H1 (cell line): Measurements from ENCODE around the gene FBLIM1. TPM values are rescaled to one million over a fixed set of nuclear protein-coding genes. Genes with fewer than 3 reads are reported as not detected.

ENCODE experiments used
- CTCF ChIA-PET: fragments of 300-600 bp; sonication (Branson Sonifier 250); formaldehyde crosslinking; loops from one replicate; lab custom pipeline; 2021; ENCODE audit not compliant: partially characterized antibody; lab: Charles Lee
- POLR2A ChIA-PET: fragments of 300-600 bp; sonication (Branson Sonifier 250); formaldehyde crosslinking; loops from one replicate; lab custom pipeline; 2021; ENCODE audit warnings: inconsistent platforms; ENCODE audit not compliant: partially characterized antibody; lab: Charles Lee
- DNase-seq, 2 experiments: peaks; one replicate each; pipeline versions ENCODE4 v3.0.0 to v3.0.0-alpha.2; 2010 to 2022; ENCODE audit warnings: low spot score in 2 of 2, low read depth in 1 of 2, mixed read lengths in 1 of 2
- FAIRE-seq: peaks from 2 replicates; lab custom pipeline; 2011; peaks lifted over from hg19 to GRCh38; lab: Jason Lieb, UNC
- H2AFZ ChIP-seq: 2 replicates; pipeline ENCODE4 v1.8.1; 2012; ENCODE audit warnings: low read length, inconsistent platforms
- H2AK5ac ChIP-seq: 2 replicates; pipeline ENCODE4 v1.6.1; 2013; ENCODE audit warnings: low read depth, low read length
- H2BK120ac ChIP-seq: replicated peaks from 2 replicates; pipeline ENCODE3; 2013; ENCODE audit warnings: low read depth, low read length, inconsistent platforms
- H2BK12ac ChIP-seq: 2 replicates; pipeline ENCODE4 v1.6.1; 2013; ENCODE audit warnings: low read depth, low read length
- H2BK15ac ChIP-seq: 2 replicates; pipeline ENCODE4 v1.6.1; 2013; ENCODE audit warnings: low read length
- H2BK20ac ChIP-seq: 2 replicates; pipeline ENCODE4 v1.6.1; 2013; ENCODE audit warnings: low read length
- H2BK5ac ChIP-seq: 2 replicates; pipeline ENCODE4 v1.6.1; 2013; ENCODE audit warnings: low read depth, low read length
- H3K14ac ChIP-seq: 2 replicates; pipeline ENCODE4 v1.6.1; 2013; ENCODE audit warnings: inconsistent platforms; ENCODE audit not compliant: insufficient read length
- H3K18ac ChIP-seq: 2 replicates; pipeline ENCODE4 v1.6.1; 2013; ENCODE audit warnings: low read length; ENCODE audit errors: extremely low read depth
- H3K23ac ChIP-seq: 2 replicates; pipeline ENCODE4 v1.6.1; 2013; ENCODE audit warnings: inconsistent platforms; ENCODE audit not compliant: insufficient read length
- H3K23me2 ChIP-seq: 2 replicates; pipeline ENCODE4 v1.6.1; 2013; ENCODE audit warnings: low read depth, low read length
- H3K27ac ChIP-seq: 2 replicates; pipeline ENCODE4 v1.6.1; 2011; ENCODE audit warnings: low read depth, low read length, inconsistent platforms
- H3K27me3 ChIP-seq, 4 experiments: replicated peaks in 1 of 4; 1 replicate in 1 of 4; 2 replicates in 3 of 4; pipeline versions ENCODE4 v1.6.1 to v1.8.1; 2011 to 2013; ENCODE audit warnings: low read length in 3 of 4, mild to moderate bottlenecking in 3 of 4, inconsistent platforms in 2 of 4, mixed read lengths in 2 of 4, moderate library complexity in 1 of 4; ENCODE audit not compliant: control insufficient read depth in 3 of 4, insufficient read depth in 3 of 4; ENCODE audit errors: extremely low read depth in 1 of 4
- H3K36me3 ChIP-seq, 4 experiments: 2 replicates each; pipeline versions ENCODE4 v1.6.1 to v1.8.1; 2011 to 2013; ENCODE audit warnings: mild to moderate bottlenecking in 4 of 4, low read length in 3 of 4, moderate library complexity in 2 of 4, control low read depth in 1 of 4, inconsistent platforms in 1 of 4; ENCODE audit not compliant: insufficient read depth in 4 of 4, control insufficient read depth in 2 of 4
- H3K4ac ChIP-seq: replicated peaks from 2 replicates; pipeline ENCODE3; 2013; ENCODE audit warnings: low read length, low read depth, mixed read lengths, inconsistent platforms; ENCODE audit not compliant: insufficient read length
- H3K4me1 ChIP-seq, 4 experiments: replicated peaks in 1 of 4; 1 replicate in 1 of 4; 2 replicates in 3 of 4; pipeline versions ENCODE4 v1.6.1 to v1.8.1; 2011 to 2013; ENCODE audit warnings: low read length in 3 of 4, inconsistent platforms in 2 of 4, mixed read lengths in 1 of 4; ENCODE audit not compliant: insufficient read depth in 4 of 4, control insufficient read depth in 3 of 4
- H3K4me2 ChIP-seq, 2 experiments: 2 replicates each; pipeline versions ENCODE4 v1.6.1 to v1.8.1; 2011 to 2013; ENCODE audit warnings: low read depth in 2 of 2, low read length in 2 of 2, control low read depth in 1 of 2, inconsistent platforms in 1 of 2, mild to moderate bottlenecking in 1 of 2; ENCODE audit not compliant: insufficient read depth in 1 of 2
- H3K4me3 ChIP-seq, 4 experiments: fragments of 200-600, 300-600 bp in 1 of 4; sonication (generic), shearing (Covaris generic), sonication (Bioruptor Twin) in 1 of 4; 2 replicates each; pipeline versions ENCODE4 v1.5.1 to v1.8.1; 2011 to 2016; ENCODE audit warnings: low read length in 4 of 4, low read depth in 3 of 4, control low read depth in 2 of 4, inconsistent platforms in 2 of 4, mild to moderate bottlenecking in 2 of 4, mixed read lengths in 1 of 4, moderate library complexity in 1 of 4; ENCODE audit not compliant: insufficient read depth in 2 of 4; ENCODE audit errors: extremely low read depth in 1 of 4
- H3K56ac ChIP-seq: replicated peaks from 2 replicates; pipeline ENCODE3; 2013; ENCODE audit warnings: low read depth, mild to moderate bottlenecking, mixed read lengths, low read length, inconsistent platforms; ENCODE audit not compliant: insufficient read length
- H3K79me1 ChIP-seq: 2 replicates; pipeline ENCODE4 v1.6.1; 2013; ENCODE audit warnings: low read depth, low read length, control low read depth
- H3K79me2 ChIP-seq, 2 experiments: 2 replicates each; pipeline versions ENCODE4 v1.6.1 to v1.8.1; 2012 to 2013; ENCODE audit warnings: low read length in 2 of 2, mild to moderate bottlenecking in 2 of 2, inconsistent platforms in 1 of 2; ENCODE audit not compliant: insufficient read depth in 2 of 2, control insufficient read depth in 1 of 2
- H3K9ac ChIP-seq, 4 experiments: replicated peaks in 1 of 4; 1 replicate in 1 of 4; 2 replicates in 3 of 4; pipeline versions ENCODE4 v1.6.1 to v1.8.1; 2011 to 2013; ENCODE audit warnings: low read depth in 3 of 4, low read length in 3 of 4, control low read depth in 2 of 4, mild to moderate bottlenecking in 2 of 4, moderate library complexity in 2 of 4, inconsistent platforms in 1 of 4; ENCODE audit errors: extremely low read depth in 1 of 4
- H3K9me3 ChIP-seq, 2 experiments: 2 replicates each; pipeline versions ENCODE4 v1.6.1 to v1.8.1; 2012 to 2013; ENCODE audit warnings: mild to moderate bottlenecking in 2 of 2, moderate library complexity in 2 of 2, control low read depth in 1 of 2, inconsistent platforms in 1 of 2, low read depth in 1 of 2, low read length in 1 of 2, mixed read lengths in 1 of 2; ENCODE audit not compliant: insufficient read depth in 2 of 2
- H4K20me1 ChIP-seq, 2 experiments: replicated peaks in 1 of 2; 2 replicates each; pipeline versions ENCODE3 to v1.8.1; 2011 to 2013; ENCODE audit warnings: inconsistent platforms in 2 of 2, low read length in 2 of 2, mild to moderate bottlenecking in 1 of 2; ENCODE audit not compliant: insufficient read depth in 2 of 2, control insufficient read depth in 1 of 2
- H4K5ac ChIP-seq: 2 replicates; pipeline ENCODE4 v1.6.1; 2013; ENCODE audit warnings: low read length, low read depth, mixed read lengths, inconsistent platforms; ENCODE audit not compliant: insufficient read length
- H4K8ac ChIP-seq: 2 replicates; pipeline ENCODE4 v1.8.0; 2013; ENCODE audit warnings: mild to moderate bottlenecking, moderate library complexity, low read length, inconsistent platforms; ENCODE audit not compliant: insufficient read depth; ENCODE audit errors: extremely low read depth
- H4K91ac ChIP-seq: replicated peaks from 2 replicates; pipeline ENCODE3; 2013; ENCODE audit warnings: low read length, mixed read lengths, inconsistent platforms; ENCODE audit not compliant: insufficient read length
- CHD2 ChIP-seq: IDR thresholded peaks from 2 replicates; pipeline ENCODE4 v1.6.1; 2012; ENCODE audit warnings: low read length, improper control_type of control experiment
- CREB1 ChIP-seq: IDR thresholded peaks from 2 replicates; pipeline ENCODE4 v1.6.1; 2012; ENCODE audit warnings: inconsistent platforms
- RBBP5 ChIP-seq: IDR thresholded peaks from 2 replicates; pipeline ENCODE4 v1.7.1; 2012; ENCODE audit warnings: low read depth, mild to moderate bottlenecking, inconsistent platforms, low read length, moderate library complexity, borderline replicate concordance
- RNF2 ChIP-seq: fragments of 200-900, 300-1000 bp; sonication (generic); IDR thresholded peaks from 2 replicates; pipeline ENCODE4 v1.7.1; 2016; ENCODE audit warnings: borderline replicate concordance, low read depth, mild to moderate bottlenecking, antibody characterized with exemption, low read length; ENCODE audit not compliant: poor library complexity, severe bottlenecking; ENCODE audit errors: missing control alignments
- SIX5 ChIP-seq: IDR thresholded peaks from 2 replicates; pipeline ENCODE4 v1.6.1; 2011; ENCODE audit warnings: mild to moderate bottlenecking, low read depth, low read length
- SUZ12 ChIP-seq: fragments of 200-600 bp; sonication (generic); IDR thresholded peaks from 2 replicates; pipeline ENCODE4 v1.6.1; 2012; ENCODE audit warnings: mild to moderate bottlenecking, inconsistent platforms, low read length, moderate library complexity, mixed read lengths
- TAF1 ChIP-seq: IDR thresholded peaks from 2 replicates; pipeline ENCODE4 v1.6.1; 2011; ENCODE audit warnings: mild to moderate bottlenecking, low read depth, low read length
- TEAD4 ChIP-seq: IDR thresholded peaks from 2 replicates; pipeline ENCODE4 v1.6.1; 2012; ENCODE audit warnings: low read depth, low read length, inconsistent platforms, mixed read lengths
- YY1 ChIP-seq: IDR thresholded peaks from 2 replicates; pipeline ENCODE4 v1.6.1; 2011; ENCODE audit warnings: low read depth, mild to moderate bottlenecking, low read length
- WGBS, 2 experiments: shearing (Covaris generic) in 1 of 2; methylation state at CpG; one replicate each; pipeline versions ENCODE4 v1.1.6 to v1.1.7; 2013 to 2015; ENCODE audit warnings: low lambda C conversion rate in 2 of 2, mixed read lengths in 2 of 2, inconsistent platforms in 1 of 2, low coverage in 1 of 2, missing lambda C conversion rate in 1 of 2; ENCODE audit not compliant: insufficient replicate concordance in 2 of 2, insufficient coverage in 1 of 2, insufficient read length in 1 of 2; ENCODE audit errors: extremely low coverage in 1 of 2, missing lambda C conversion rate in 1 of 2; 5-methylcytosine and 5-hydroxymethylcytosine counted together
- polyA plus RNA-seq, 7 experiments: library from polyadenylated mRNA; depleted of rRNA in 3 of 7; stranded (reverse) in 5 of 7; unstranded in 2 of 7; fragments of >200 nt in 5 of 7; fragments of 200-250 nt in 2 of 7; gene quantifications; 1 replicate in 5 of 7; 2 replicates in 1 of 7; 4 replicates in 1 of 7; pipeline versions ENCODE4 v1.2.1 to v1.2.3, GENCODE V29; 2011 to 2013; ENCODE audit warnings: missing spikeins in 2 of 7, mixed read lengths in 2 of 7
- total RNA-seq: library from RNA; stranded (reverse); fragmentation: NEBNext Ultra II Directional; extraction: Animal tissue kit (Norgen Biotek cat#: 25700); gene quantifications from 2 replicates; pipeline ENCODE4 v1.2.1, GENCODE V29; 2021
- TF ChIP-seq, protein P1 (sequence below): IDR thresholded peaks from 2 replicates; pipeline ENCODE4 v1.6.1; 2012; ENCODE audit warnings: inconsistent platforms

The FBLIM1 gene
- total and polyA plus RNA-seq, 2 of the 8 experiments (the other 6 are each of a cell fraction or from before 2014, with no cell fraction given): 66.6 to 66.7 TPM

- FAIRE-seq (no peak), DNase-seq (no peak)
- Histone ChIP-seq H3K18ac (no peak overlapping the region), H4K20me1 (peaks cover 0 to 1% of the 10 kb centered on the region in 2 experiments), H3K36me3 (no peaks in the 10 kb centered on the region), H3K23ac (no peak overlapping the region), H3K79me1 (no peaks in the 10 kb centered on the region), H3K9me3 (no peaks in the 10 kb centered on the region), H3K56ac (no peak overlapping the region), H3K4me3 (no peak overlapping the region), H3K9ac (no peak overlapping the region), H4K8ac (no peak overlapping the region), H4K5ac (no peak overlapping the region), H3K4me2 (no peak overlapping the region), H3K4ac (no peak overlapping the region), H3K27me3 (no peaks in the 10 kb centered on the region), H3K79me2 (no peaks in the 10 kb centered on the region), H2BK5ac (no peak overlapping the region), H4K91ac (no peak overlapping the region), H2AK5ac (no peak overlapping the region), H2BK12ac (no peak overlapping the region), H2BK15ac (no peak overlapping the region), H2AFZ (no peak overlapping the region), H3K14ac (no peak overlapping the region), H2BK120ac (no peak overlapping the region), H2BK20ac (no peak overlapping the region), H3K23me2 (no peaks in the 10 kb centered on the region), H3K4me1 (peaks cover 0 to 18% (median 12%) of the 10 kb centered on the region in 4 experiments; a peak in 6 of 7 replicates), H3K27ac (no peak overlapping the region)
- ChIA-PET CTCF (interaction anchor here (1.0 to 1.8 kb wide), 2 partner anchors 17 to 197 kb away, joined by 4 to 7 read pairs; no protein-coding TSS in a partner anchor), POLR2A (no interaction called here)
- 87% methylated on average over 14 of the region's 14 CpGs; no CpG with 5 or more reads in 1 of the 2 experiments for WGBS, 2 experiments
- TF ChIP-seq CREB1: no peak
- no peak for TF ChIP-seq TAF1
- TF ChIP-seq SUZ12: no peak
- TF ChIP-seq CHD2: no peak
- no peak for TF ChIP-seq RBBP5
- TF ChIP-seq SIX5: no peak
- TF ChIP-seq, protein P1, sequence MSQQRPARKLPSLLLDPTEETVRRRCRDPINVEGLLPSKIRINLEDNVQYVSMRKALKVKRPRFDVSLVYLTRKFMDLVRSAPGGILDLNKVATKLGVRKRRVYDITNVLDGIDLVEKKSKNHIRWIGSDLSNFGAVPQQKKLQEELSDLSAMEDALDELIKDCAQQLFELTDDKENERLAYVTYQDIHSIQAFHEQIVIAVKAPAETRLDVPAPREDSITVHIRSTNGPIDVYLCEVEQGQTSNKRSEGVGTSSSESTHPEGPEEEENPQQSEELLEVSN: no peak
- no peak for TF ChIP-seq TEAD4
- TF ChIP-seq RNF2: no peak
- no peak for TF ChIP-seq YY1
These were observed 39.2 kb downstream of the FBLIM1 start for GRCh38 chr1:15797614-15798390.
